HepG2 (cell line): ENCODE measurements around the gene MOV10L1. TPM values are rescaled to one million over a fixed set of nuclear protein-coding genes. Genes with fewer than 3 reads are reported as not detected.

Source experiments
- ATAC-seq: fragments of 200-7000 bp; cut with Tn5 transposase; 3 replicates; pipeline ENCODE4 v1.9.1; 2020; ENCODE audit warnings: mild to moderate bottlenecking, moderate library complexity
- BruUV-seq: library from RNA; stranded (reverse); fragments of 400-500 nt; replicated peaks from 2 replicates; lab custom pipeline; 2021; lab: Mats Ljungman, UMichigan
- CTCF ChIA-PET: fragments of 300-600 bp; formaldehyde crosslinking; extraction: SDS; loops from one replicate; lab custom pipeline; 2021; ENCODE audit warnings: low total read pairs, inconsistent platforms, low intra/inter-chr PET ratio; lab: Yijun Ruan, JAX
- POLR2A ChIA-PET: fragments of 350-600 bp; sonication (Branson Sonifier 250); formaldehyde crosslinking; loops from one replicate; lab custom pipeline; 2020; ENCODE audit warnings: antibody characterized with exemption, inconsistent platforms; lab: Yijun Ruan, JAX
- DNase-seq: peaks from one replicate; pipeline ENCODE4 v3.0.0-alpha.2; 2015; ENCODE audit warnings: low spot score
- FAIRE-seq: peaks from 3 replicates; lab custom pipeline; 2011; peaks lifted over from hg19 to GRCh38; lab: Jason Lieb, UNC
- H2AFZ ChIP-seq: one replicate; pipeline ENCODE4 v1.6.1; 2011; ENCODE audit warnings: low read length, inconsistent platforms
- H3K27ac ChIP-seq: fragments of 300-600 bp; 3 replicates; pipeline ENCODE4 v1.8.0; 2011; ENCODE audit warnings: mixed run types, mild to moderate bottlenecking, mixed read lengths, low read length, inconsistent platforms; ENCODE audit not compliant: insufficient read depth; ENCODE audit errors: extremely low read length
- H3K27me3 ChIP-seq, 2 experiments: fragments of 200-600 bp in 1 of 2; 2 replicates in 1 of 2; 3 replicates in 1 of 2; pipeline versions ENCODE4 v1.6.0 to v1.8.0; 2011; ENCODE audit warnings: low read length in 2 of 2, mild to moderate bottlenecking in 2 of 2, moderate library complexity in 2 of 2, inconsistent platforms in 1 of 2; ENCODE audit not compliant: insufficient read depth in 2 of 2, control insufficient read depth in 1 of 2
- H3K36me3 ChIP-seq, 2 experiments: fragments of 200-600 bp in 1 of 2; replicated peaks in 1 of 2; 2 replicates in 1 of 2; 3 replicates in 1 of 2; pipeline versions ENCODE4 v1.5.1 to v1.8.0; 2011; ENCODE audit warnings: low read length in 2 of 2, inconsistent platforms in 1 of 2; ENCODE audit not compliant: insufficient read depth in 2 of 2, control insufficient read depth in 1 of 2
- H3K4me1 ChIP-seq: 2 replicates; pipeline ENCODE4 v1.5.1; 2012; ENCODE audit warnings: low read length, inconsistent platforms; ENCODE audit not compliant: insufficient read depth
- H3K4me2 ChIP-seq: 2 replicates; pipeline ENCODE4 v1.6.0; 2011; ENCODE audit warnings: low read depth, low read length, inconsistent platforms
- H3K4me3 ChIP-seq, 3 experiments: fragments of 200-600 bp in 1 of 3; sonication (generic), shearing (Covaris generic) in 1 of 3; replicated peaks in 1 of 3; 2 replicates each; pipeline ENCODE4 v1.5.1; 2011 to 2016; ENCODE audit warnings: low read length in 3 of 3, inconsistent platforms in 2 of 3, low read depth in 2 of 3, mild to moderate bottlenecking in 2 of 3, control low read depth in 1 of 3, mixed read lengths in 1 of 3; ENCODE audit not compliant: insufficient read depth in 1 of 3
- H3K79me2 ChIP-seq: one replicate; pipeline ENCODE4 v1.6.1; 2011; ENCODE audit warnings: low read length, inconsistent platforms; ENCODE audit not compliant: insufficient read depth
- H3K9ac ChIP-seq: 2 replicates; pipeline ENCODE4 v1.6.0; 2011; ENCODE audit warnings: mild to moderate bottlenecking, low read depth, low read length, inconsistent platforms; ENCODE audit not compliant: insufficient read depth
- H3K9me3 ChIP-seq: 2 replicates; pipeline ENCODE4 v1.5.1; 2012; ENCODE audit warnings: mild to moderate bottlenecking, low read length
- H4K20me1 ChIP-seq: 2 replicates; pipeline ENCODE4 v1.6.0; 2011; ENCODE audit warnings: inconsistent platforms, mild to moderate bottlenecking, low read length, moderate library complexity; ENCODE audit not compliant: insufficient read depth
- CENPX ChIP-seq: sonication (generic); formaldehyde crosslinking; IDR thresholded peaks from 2 replicates; pipeline ENCODE4 v1.9.0; 2021; ENCODE audit warnings: mild to moderate bottlenecking, missing genetic modification reagents, moderate library complexity
- CHCHD3 ChIP-seq: sonication (generic); formaldehyde crosslinking; IDR thresholded peaks from 2 replicates; pipeline ENCODE4 v1.8.0; 2022; ENCODE audit warnings: mild to moderate bottlenecking, missing genetic modification reagents, moderate library complexity
- DBP ChIP-seq: sonication (generic); formaldehyde crosslinking; IDR thresholded peaks from 2 replicates; pipeline ENCODE4 v1.4.0; 2020; ENCODE audit warnings: missing genetic modification reagents; ENCODE audit errors: not compliant biosample characterization
- HBP1 ChIP-seq: IDR thresholded peaks from 2 replicates; pipeline ENCODE4 v1.6.1; 2016; ENCODE audit warnings: low read depth, control low read depth
- MZF1 ChIP-seq: sonication (generic); formaldehyde crosslinking; IDR thresholded peaks from 2 replicates; pipeline ENCODE4 v1.8.1; 2023; ENCODE audit warnings: mild to moderate bottlenecking, missing genetic modification reagents, borderline replicate concordance
- NFE2L1 ChIP-seq: sonication (generic); formaldehyde crosslinking; IDR thresholded peaks from 2 replicates; pipeline ENCODE4 v1.4.0; 2020; ENCODE audit warnings: missing genetic modification reagents, mild to moderate bottlenecking, borderline replicate concordance
- RFX5 ChIP-seq: IDR thresholded peaks from 2 replicates; pipeline ENCODE4 v1.6.1; 2011; ENCODE audit warnings: low read depth, low read length, improper control_type of control experiment
- TCF7 ChIP-seq: sonication (generic); IDR thresholded peaks from 2 replicates; pipeline ENCODE4 v1.6.1; 2016; ENCODE audit warnings: antibody characterized with exemption, low read depth
- ZC3H13 ChIP-seq: sonication (generic); formaldehyde crosslinking; IDR thresholded peaks from 2 replicates; pipeline ENCODE4 v1.8.1; 2023; ENCODE audit warnings: mild to moderate bottlenecking, missing genetic modification reagents, moderate library complexity
- ZGPAT ChIP-seq: IDR thresholded peaks from 2 replicates; pipeline ENCODE4 v1.6.1; 2016; ENCODE audit warnings: mild to moderate bottlenecking
- ZNF546 ChIP-seq: sonication (generic); formaldehyde crosslinking; conservative IDR thresholded peaks from 2 replicates; pipeline ENCODE4 v1.8.1; 2023; ENCODE audit warnings: mild to moderate bottlenecking, missing genetic modification reagents
- WGBS: methylation state at CpG from one replicate; pipeline ENCODE4 v1.1.6; 2017; ENCODE audit warnings: low lambda C conversion rate; 5-methylcytosine and 5-hydroxymethylcytosine counted together
- in situ Hi-C: cut with HindIII; loops from 2 replicates; pipeline ENCODE4 v1.10.0; 2017; ENCODE audit warnings: low pct_unique_long_range_greater_than_20kb; ENCODE audit not compliant: extremely low pct_ligation_motif_present
- intact Hi-C: fragments of 100-400 bp; cut with micrococcal nuclease; formaldehyde crosslinking; loops from one replicate; pipeline ENCODE4 v1.10.0; 2022; ENCODE audit not compliant: unreplicated experiment
- polyA plus RNA-seq, 8 experiments: library from polyadenylated mRNA; depleted of rRNA in 3 of 8; stranded (reverse) in 7 of 8; unstranded in 1 of 8; fragments of >200 nt; fragmentation: Illumina TruSeq in 4 of 8; extraction: Trizol in 4 of 8; gene quantifications; 2 replicates each; pipeline versions ENCODE4 v1.2.1 to v1.2.3, GENCODE V29; 2011 to 2016; ENCODE audit warnings: low read depth in 4 of 8, missing spikeins in 1 of 8, mixed read lengths in 1 of 8; ENCODE audit not compliant: insufficient read depth in 1 of 8
- total RNA-seq, 5 experiments: library from RNA; depleted of rRNA; stranded (reverse); fragments of >200 nt; fragmentation: Illumina TruSeq; extraction: Trizol; gene quantifications; 2 replicates each; pipeline ENCODE4 v1.2.3, GENCODE V29; 2016; ENCODE audit warnings: low read depth in 1 of 5

MOV10L1 gene
- total and polyA plus RNA-seq, 2 of the 13 experiments (the other 11 are each of a cell fraction or from before 2014, with no cell fraction given), result 0.11 to 0.12 TPM

GRCh38 chr22:50046019-50046415, 43.8 kb upstream of the MOV10L1 start:
- ATAC-seq, result no peak
- Histone ChIP-seq H3K4me3 (no peak overlapping the region), H4K20me1 (no peaks in the 10 kb centered on the region), H3K4me1 (no peaks in the 10 kb centered on the region), H3K9me3 (no peaks in the 10 kb centered on the region), H2AFZ (no peak overlapping the region), H3K27ac (no peak overlapping the region), H3K27me3 (peaks cover 3 to 60% of the 10 kb centered on the region in 2 experiments), H3K4me2 (no peak overlapping the region), H3K9ac (no peak overlapping the region), H3K79me2 (no peaks in the 10 kb centered on the region), H3K36me3 (no peaks in the 10 kb centered on the region)
- no CpG with 5 or more reads among the region's 19 CpGs for WGBS
- TF ChIP-seq RFX5, result no peak
- no peak for TF ChIP-seq CENPX (CRISPR knock-in tag)
- TF ChIP-seq HBP1 (CRISPR knock-in tag), result no peak
- TF ChIP-seq ZGPAT, result no peak
- no peak for TF ChIP-seq ZC3H13 (CRISPR knock-in tag)
- TF ChIP-seq MZF1, result no peak
- no peak for TF ChIP-seq DBP (CRISPR knock-in tag)
- TF ChIP-seq NFE2L1 (CRISPR knock-in tag), result no peak
- no peak for TF ChIP-seq ZNF546 (CRISPR knock-in tag)
- no peak for TF ChIP-seq TCF7
- TF ChIP-seq CHCHD3 (CRISPR knock-in tag), result no peak
- no peak for FAIRE-seq
- in situ Hi-C loops (no loop called here), intact Hi-C loops (no loop called here)
- no peak for DNase-seq
- ChIA-PET CTCF (no interaction called here), POLR2A (no interaction called here)
- BruUV-seq, result no TSS peak
